Measurements from ENCODE around the gene MAML3.

Gene MAML3

DNA sequence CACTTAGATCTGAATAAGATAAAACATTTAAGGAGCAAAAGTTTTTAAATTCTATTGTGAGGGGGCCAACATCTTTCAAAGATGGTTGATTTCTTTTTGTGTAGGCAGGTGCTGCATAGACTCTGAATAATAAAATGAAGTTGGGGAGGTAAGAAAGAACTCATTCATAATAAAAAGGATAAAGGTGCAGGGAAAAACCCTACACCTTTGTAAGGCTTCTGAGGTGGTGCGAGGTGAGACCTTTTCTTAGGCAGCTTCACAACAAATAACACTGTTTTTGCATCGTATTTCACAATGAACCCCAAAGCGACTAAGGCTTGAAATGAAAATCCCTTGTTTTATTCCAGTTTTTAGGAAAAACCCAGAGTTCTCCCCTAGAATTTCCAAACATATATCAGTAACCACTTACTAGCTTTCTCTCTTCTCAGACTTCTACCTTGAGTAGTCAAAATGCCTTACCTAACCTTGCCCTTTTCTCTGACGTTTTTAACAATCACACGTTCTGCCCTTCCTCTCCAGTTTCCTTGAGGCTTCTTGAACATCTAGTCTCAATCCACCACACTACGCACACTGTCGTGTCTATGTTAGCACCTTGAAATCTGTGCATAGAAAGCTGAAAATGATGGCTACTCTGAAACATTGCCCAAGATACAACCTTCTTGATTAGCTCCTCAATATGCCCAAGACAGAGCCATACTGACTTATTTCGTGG, 30.2 kb downstream of the MAML3 start:
- DNase-seq: no peak

GRCh38 chr4:140122891-140123290, 31.1 kb downstream of the MAML3 start:
- DNase-seq: no peak

GRCh38 chr4:140121646-140122045, 32.3 kb downstream of the MAML3 start:
- no peak for DNase-seq

- no peak for DNase-seq
Measured at GRCh38 chr4:140118931-140119640, 34.9 kb downstream of the MAML3 start.

DNA sequence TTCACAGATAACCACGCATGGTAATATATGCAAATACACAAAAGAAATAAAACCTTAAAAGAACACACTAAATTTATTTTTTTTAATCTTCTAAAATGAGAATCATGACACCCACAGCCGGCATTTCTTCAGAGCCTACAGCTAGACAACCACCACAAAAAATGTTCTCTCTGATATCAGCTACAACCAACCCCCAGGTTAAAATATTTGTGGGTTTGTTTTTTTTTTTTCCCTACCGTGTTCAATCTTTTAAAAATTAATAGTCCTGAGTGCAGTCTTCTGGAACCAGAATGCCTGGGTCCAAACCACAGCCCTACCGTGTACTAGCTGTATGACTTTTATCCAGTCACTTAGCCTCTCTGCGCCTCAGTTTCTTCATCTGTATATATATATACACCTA, 36.0 kb downstream of the MAML3 start:
- no peak for DNase-seq

DNA sequence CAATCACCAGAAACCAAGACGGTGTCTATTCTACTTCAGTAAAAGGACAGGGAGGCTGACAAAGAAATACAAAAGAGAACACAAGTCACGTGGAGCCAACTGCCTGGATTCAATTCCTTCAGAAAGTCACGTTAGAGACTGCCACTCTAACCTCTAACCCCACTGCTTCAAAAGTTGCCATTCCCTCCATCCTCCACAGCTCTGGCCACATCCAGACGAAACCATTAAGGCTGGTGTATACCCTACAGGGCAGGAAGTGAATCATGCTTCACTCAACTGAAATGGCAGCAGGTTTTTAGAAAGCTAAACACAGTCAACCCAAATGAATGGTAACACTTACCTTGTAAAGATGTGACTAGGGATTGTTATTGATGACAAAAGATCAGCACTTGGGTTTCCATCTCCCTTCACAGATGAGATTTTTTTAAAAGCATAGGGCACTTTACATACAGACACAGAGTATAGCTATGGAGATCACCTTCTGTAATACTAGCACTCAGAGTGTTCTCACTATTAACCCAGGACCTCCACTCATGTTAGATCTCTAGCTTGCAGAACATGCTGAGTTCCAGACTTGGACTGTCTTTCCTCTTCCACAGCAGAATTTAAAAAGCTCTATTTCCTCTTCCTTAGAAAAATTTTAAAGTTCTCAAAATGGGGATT, 37.4 kb downstream of the MAML3 start:
- no peak for DNase-seq

DNA sequence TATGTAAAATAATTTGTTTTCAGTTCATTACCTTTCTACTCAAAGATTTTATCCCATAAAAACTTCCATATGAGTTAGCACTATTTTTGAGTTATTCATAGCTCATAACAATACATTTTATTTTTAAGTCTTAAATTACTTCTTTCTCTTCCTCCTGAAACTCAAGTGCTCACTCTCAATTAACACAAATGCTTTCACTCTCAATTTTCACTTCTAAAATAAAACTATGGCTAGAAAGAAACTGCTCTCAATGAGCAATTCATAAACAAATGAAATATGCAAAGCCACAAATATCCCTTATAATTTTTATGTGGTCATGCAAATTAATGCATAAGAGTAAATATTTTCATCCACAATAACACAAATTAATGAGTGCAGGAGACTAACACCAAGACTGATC, 38.8 kb downstream of the MAML3 start:
- no peak for DNase-seq

DNA sequence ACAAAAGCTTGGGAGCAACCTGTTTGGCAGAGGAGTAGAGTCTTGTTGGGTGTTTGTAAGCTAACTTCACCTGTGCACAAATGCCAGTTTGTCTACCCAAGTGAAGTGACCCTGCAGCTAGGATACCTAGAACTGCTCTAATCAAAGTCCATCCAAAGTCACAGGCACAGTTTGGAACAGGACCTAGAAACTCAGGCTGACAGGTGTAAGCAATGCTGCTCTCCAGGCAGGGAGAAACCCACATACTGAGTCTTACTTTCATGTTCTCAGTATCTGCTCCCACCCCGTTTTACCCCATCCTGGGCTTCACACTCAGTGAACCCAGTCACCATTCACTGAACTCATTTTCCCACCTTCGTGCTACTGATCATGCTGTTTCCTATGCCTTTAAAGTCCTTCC, 40.3 kb downstream of the MAML3 start:
- no peak for DNase-seq

GRCh38 chr4:140112576-140112975, 41.4 kb downstream of the MAML3 start:
- DNase-seq: no peak

DNA sequence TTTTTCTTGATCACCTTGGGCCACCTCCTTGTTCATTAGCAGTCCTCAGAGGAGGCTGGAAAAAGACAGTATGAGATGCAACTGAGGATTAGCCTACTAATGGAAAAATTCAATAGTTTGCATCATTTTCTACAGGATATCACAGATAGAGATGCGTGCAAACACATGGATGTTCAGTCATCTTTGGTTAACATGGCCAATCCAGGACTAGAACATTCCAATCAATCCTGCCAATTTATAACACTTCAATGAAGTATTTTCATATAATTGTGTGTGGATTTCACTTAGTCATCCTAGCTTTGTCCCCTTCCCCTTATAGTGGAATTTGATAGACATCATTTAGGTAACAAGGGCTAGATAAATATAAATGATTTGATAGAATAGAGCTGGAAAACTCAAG, 42.7 kb downstream of the MAML3 start:
- DNase-seq: no peak

DNA sequence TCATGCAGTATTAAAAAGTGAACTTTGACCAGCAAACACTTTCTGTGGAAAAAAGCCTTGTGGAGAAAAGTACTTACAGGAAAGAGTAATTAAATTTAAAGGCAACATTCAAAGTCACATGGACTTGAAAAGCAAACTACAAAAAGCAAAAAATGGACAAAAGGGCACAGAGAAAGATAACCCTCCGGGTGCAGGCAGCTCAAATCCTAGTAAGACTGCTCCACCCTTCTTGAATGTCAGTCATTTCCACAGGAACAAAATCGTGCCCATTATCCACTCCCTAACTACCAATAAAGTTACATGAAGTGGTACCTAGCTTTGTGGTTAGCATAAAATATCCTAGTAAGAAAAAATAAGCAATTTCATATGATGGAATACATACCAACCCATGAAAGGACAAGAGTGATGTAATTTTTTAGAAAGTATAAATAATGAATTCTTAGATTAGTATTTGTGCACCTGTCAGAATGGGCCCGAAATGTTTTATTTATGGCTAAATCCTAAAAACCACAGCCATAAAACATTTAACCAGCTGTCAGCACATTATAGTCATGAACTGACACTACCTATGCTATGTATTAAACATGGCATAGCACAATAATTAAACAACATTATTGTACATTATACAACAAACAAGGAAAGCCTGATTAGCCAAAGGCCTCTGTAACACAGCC, 43.3 kb downstream of the MAML3 start:
- DNase-seq: no peak

DNA sequence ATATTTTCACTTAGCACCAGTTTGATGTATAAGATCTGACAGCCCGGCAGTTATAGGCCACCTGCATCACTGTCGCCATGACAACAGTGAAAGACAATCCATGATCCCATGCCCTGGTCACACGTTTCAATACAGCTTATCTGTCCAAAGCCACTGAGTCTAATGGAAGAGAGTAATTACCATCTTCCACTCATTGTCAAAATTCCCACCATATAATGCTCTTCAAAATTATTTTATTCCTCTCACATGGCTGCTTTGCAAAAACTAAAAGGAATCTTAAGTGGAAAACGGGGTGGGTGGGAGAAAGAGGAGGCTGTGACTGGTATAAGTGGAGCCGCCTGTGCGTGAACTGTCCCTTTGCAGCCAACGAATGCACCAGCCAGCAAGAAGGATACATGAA, 44.2 kb downstream of the MAML3 start:
- no peak for DNase-seq

- no peak for DNase-seq
Measured at GRCh38 chr4:140109292-140109691, 44.7 kb downstream of the MAML3 start.

DNA sequence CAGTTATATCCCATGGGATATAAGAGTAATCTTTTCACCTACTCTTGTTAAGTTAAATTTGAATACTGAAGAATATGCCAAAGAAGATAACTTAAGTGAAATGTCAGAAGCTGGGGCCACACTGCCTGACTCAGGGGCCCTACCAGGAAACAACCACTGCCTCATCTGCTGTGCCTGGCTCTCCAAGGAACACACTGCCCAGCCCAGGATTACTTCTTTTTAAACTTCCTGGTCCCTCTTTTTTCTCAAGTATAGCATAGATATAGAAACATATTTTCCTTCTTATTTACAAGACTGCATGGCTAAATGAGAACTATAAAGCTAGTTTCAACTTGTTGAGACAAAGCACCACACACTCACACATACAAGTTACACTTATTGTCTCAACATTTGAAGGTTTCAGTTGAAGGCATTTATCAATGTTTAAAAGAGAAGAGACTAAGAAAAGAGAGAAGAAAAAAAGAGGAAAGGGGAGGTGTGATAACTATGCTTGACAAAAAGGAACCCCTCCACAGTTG, 45.2 kb downstream of the MAML3 start:
- DNase-seq: no peak

DNA sequence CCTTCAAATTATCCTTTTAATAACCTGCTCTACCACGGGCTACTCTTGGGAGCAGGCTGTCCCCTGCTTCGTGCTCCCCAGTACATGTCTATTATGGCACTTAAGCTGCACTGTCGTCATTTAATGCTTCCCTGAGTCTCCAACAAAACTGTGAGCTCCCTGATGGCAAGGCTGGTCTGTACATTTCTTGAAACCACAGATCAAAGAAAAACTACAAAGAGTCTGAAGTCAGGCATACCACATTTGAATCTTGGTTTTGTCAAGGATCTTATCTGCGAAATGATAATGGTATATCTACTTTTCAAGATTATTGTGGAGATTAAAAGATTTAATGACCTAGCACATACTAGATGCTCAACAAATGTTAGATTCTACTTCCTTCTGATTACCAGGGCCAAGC, 45.7 kb downstream of the MAML3 start:
- no peak for DNase-seq

GRCh38 chr4:140106289-140106844, 47.6 kb downstream of the MAML3 start:
- no peak for DNase-seq

- no peak for DNase-seq
Measured at GRCh38 chr4:140105436-140105835, 48.5 kb downstream of the MAML3 start.

GRCh38 chr4:140103676-140104075, 50.3 kb downstream of the MAML3 start:
- peak; percentile 81 for DNase-seq

- no peak for DNase-seq
Measured at GRCh38 chr4:140102421-140102820, 51.6 kb downstream of the MAML3 start.

- no peak for DNase-seq
Measured at GRCh38 chr4:140100771-140101170, 53.2 kb downstream of the MAML3 start.

DNA sequence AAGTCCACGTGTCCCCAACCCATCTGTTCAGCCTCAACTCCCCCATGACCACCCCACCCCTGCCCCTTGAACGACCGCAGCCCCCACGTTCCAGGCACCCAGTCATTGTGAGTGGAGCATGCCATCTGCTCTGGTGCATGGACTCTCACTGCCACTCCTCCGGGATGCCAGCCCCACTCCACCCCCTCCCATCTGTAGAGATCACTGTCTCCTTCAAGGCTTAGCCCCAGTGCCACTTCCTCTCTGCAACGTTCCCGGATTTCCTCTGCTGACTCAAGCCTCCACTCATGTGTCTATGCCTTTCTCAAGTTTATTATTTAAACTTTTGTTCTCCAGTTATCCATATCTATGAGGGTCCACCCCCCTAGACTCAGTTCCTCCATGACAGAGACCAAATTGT, 54.0 kb downstream of the MAML3 start:
- DNase-seq: peak; percentile 63

DNA sequence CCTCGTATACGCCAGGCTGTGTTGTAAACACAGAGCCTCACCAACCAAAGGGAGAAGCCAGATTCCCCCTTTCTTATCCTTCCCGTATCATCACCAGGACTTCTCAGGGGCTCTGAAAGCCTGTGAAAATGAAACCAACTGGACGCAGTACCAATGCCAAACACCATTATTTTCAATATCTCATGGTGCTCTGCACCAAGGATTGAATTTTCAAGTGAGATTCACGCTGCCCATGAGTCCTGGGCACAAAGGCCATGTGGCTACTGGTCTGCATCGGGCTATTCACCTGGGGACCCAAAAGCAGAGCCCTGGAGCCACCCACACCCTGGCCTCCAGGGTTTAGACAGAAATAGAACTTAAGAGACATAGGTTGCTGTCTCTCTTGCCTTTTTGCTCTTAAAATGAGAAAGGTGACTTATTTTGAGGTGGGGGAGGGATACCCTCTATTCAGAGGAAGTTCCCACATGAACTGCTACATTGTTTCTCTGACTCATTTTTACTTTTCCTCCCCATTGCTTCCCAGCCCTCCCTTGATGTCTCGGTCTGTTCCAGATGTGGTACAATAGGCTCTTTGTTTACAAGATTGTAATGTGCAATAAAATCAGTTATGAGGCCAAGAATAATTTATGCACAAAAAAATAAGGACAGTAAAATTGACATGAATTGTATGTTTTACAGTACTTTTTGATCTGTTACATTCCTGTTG, 55.4 kb downstream of the MAML3 start:
- no peak for DNase-seq
